Fibroblast of lung (primary cell): ENCODE data around the gene EEF1AKMT3.

Experiments used
- CTCF ChIP-seq, 2 donors: IDR thresholded peaks in 1 of 2; conservative IDR thresholded peaks in 1 of 2; 1 replicate in 1 of 2; 2 replicates in 1 of 2; pipeline ENCODE4 v1.5.1; 2011 to 2012; ENCODE audit warnings: low read length in 2 of 2, control low read depth in 1 of 2, inconsistent platforms in 1 of 2, low read depth in 1 of 2, mild to moderate bottlenecking in 1 of 2
- EZH2 ChIP-seq: IDR thresholded peaks from 2 replicates; pipeline ENCODE4 v1.5.1; 2012; ENCODE audit warnings: low read length, control low read depth, mild to moderate bottlenecking; ENCODE audit errors: missing control alignments

DNA sequence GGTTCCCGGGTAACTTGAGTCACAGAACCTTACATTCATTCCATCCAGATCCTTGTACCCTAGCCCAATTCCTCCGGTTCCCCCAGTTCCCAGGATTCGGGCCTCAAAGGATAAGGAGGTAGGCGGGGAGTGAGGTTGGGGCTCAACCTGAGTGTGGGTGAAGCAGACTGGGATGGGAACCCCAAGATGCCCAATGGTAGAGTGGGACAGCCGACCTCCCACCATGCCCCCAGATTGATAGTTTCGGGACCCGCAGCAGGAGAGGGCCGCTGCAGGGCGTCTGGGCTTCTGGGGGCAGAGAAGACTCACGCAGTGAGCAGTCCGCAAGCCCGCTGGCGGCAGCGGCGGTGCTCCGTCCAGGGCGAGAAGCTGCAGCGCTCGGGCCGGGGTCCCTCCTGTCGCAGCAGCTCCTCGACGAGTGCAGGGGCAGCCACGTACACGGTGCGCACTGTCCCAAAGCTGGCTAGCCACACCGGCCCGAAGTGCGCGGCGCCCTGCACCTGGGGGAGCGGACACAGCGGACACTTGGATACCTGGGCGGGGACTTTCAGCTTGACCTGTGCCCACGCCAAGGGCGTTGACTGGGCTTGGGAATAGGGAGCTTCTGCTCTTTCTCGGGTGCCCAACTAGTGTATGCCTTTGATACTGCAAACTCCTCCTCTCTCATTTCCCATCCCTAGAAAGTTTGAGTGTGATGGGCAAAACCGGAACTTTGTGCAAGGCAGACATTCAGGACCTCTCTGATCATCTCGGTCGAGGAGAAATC lies 6.5 kb upstream of the EEF1AKMT3 start:
- TF ChIP-seq CTCF (conservative IDR thresholded peaks at IDR 0.05 in 1 of 2, IDR thresholded peaks at IDR 0.05 in 1 of 2; ENCODE audit: low read depth in 1 of 2, low read length in 2 of 2) (no peak), EZH2 (peak; percentile 71)
